ENCODE measurements around the gene DNAJC19. TPM values are rescaled to one million over a fixed set of nuclear protein-coding genes. Genes with fewer than 3 reads are reported as not detected.

The DNAJC19 gene
- total RNA-seq, 4 donors from 2014 or later: 31.6 to 44.0 (median 38.6) TPM

GRCh38 chr3:180979961-180980360 lies 9.6 kb downstream of the DNAJC19 start:
- TF ChIP-seq CTCF (IDR thresholded peaks at IDR 0.05; ENCODE audit: low read depth): no peak

GRCh38 chr3:180977498-180977897 lies 12.0 kb downstream of the DNAJC19 start:
- TF ChIP-seq CTCF (IDR thresholded peaks at IDR 0.05; ENCODE audit: low read depth): no peak

- no peak for TF ChIP-seq CTCF (IDR thresholded peaks at IDR 0.05; ENCODE audit: low read depth)
Measured at GRCh38 chr3:180974286-180974685, 15.2 kb downstream of the DNAJC19 start.

GRCh38 chr3:180973543-180973942 lies 16.0 kb downstream of the DNAJC19 start:
- TF ChIP-seq CTCF (IDR thresholded peaks at IDR 0.05; ENCODE audit: low read depth): no peak

- TF ChIP-seq CTCF (IDR thresholded peaks at IDR 0.05; ENCODE audit: low read depth): no peak
Measured at GRCh38 chr3:180970931-180971330, 18.6 kb downstream of the DNAJC19 start.

- no peak for TF ChIP-seq CTCF (IDR thresholded peaks at IDR 0.05; ENCODE audit: low read depth)
Measured at GRCh38 chr3:180962530-180962929, 27.0 kb downstream of the DNAJC19 start.

- TF ChIP-seq CTCF (IDR thresholded peaks at IDR 0.05; ENCODE audit: low read depth): no peak
Measured at GRCh38 chr3:180961552-180961951, 28.0 kb downstream of the DNAJC19 start.

Measured in subcutaneous adipose tissue (tissue), 4 donors.